AG08395 (cell line): ENCODE results near the gene ST6GALNAC2.
"Not testable (repeated sequence)": the region's sequence is repeated elsewhere in the genome, so short reads cannot be mapped to it uniquely, and the experiment has no call there.

Experiments
- DNase-seq: peaks from one replicate; pipeline ENCODE4 v3.0.0; 2012; ENCODE audit warnings: mixed read lengths, low spot score

ST6GALNAC2 gene

DNA sequence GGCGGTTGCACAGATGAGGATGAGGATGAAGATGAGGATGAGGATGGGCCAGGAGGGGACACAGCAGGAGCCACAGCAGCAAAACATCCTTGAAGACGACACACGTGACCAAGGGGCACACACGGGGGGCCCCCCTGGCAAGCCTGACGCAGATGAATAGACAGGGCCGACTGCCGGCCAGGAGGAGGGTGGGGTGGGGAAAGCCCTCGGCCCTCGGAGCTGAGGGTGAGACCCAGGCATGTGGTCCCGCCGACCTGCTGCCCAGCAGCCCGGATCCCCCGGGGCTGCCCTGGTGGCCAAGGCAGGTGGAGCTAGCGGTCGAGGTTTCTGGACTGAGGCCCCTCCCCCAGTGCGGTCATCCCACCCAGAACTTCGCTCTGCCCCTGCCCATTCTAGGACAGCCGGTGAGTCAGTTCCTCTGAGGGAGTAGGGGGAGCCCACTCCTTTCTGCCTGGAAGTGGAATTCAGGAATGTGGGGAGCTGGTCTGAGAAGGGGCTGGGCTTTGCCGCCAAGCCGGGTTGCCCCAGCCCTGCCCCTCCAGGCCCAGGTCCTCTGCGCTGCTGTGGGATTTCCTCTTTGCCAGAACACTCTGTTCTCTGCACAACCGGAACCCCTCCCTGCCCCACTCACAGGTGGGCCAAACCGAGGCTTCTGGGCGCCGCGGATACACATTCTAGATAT is 58.1 kb downstream of the ST6GALNAC2 start:
- DNase-seq, result no peak

GRCh38 chr17:76527016-76527415 is 58.6 kb downstream of the ST6GALNAC2 start:
- not testable (repeated sequence) for DNase-seq

DNA sequence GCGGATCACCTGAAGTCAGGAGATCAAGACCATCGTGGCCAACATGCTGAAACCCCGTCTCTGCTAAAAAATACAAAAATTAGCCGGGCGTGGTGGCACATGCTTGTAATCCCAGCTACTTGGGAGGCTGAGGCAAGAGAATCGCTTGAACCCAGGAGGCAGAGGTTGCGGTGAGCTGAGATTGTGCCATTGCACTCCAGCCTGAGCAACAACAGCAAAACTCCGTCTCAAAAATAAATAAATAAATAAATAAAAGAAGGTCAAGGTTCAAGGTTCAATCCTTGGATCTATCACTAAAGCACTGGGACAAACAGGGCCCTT is 60.2 kb downstream of the ST6GALNAC2 start:
- not testable (repeated sequence) for DNase-seq

DNA sequence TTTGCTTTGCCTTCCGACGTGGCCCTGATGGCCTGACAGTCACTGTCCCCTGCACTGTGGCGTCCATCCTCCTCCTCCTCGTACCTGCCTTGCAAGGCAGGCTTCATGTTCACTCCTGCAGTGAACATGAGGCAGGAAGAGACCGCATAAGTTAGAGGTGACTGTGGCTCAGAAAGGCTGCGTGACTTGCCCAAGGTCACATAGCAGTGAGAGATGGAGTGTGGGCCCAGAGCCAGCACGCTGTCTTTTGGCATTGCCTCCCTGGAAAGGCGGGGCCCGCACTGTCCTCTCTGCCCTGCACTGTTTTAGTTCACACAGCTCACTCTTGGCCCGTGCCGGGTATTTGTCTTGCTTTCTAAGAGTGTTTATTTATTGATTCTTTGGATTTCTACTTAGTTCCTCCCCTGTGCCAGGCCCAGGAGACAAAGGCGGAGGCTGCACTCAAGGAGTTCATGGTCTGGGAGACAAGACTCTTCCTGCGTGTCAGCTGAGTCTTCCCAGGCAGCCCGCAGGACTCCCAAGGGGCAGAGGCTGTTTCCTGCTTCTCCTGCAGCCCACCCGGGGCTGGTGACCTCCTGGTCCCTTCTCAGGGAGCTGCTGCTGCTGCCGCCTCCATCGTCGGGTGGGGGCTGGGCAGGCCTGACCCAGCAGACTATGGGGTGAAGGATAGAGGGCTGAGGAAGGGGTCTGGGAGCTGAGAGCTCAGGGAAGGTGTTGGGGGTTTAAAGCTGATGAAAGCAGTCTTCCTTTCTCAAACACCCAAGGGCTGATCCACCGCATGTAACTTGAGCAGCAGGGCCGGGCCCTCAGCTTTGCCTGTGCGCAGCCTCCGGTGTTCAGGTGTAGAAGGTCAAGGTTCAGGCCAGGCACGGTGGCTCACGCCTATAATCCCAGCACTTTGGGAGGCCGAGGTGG is 60.8 kb downstream of the ST6GALNAC2 start:
- no peak for DNase-seq

DNA sequence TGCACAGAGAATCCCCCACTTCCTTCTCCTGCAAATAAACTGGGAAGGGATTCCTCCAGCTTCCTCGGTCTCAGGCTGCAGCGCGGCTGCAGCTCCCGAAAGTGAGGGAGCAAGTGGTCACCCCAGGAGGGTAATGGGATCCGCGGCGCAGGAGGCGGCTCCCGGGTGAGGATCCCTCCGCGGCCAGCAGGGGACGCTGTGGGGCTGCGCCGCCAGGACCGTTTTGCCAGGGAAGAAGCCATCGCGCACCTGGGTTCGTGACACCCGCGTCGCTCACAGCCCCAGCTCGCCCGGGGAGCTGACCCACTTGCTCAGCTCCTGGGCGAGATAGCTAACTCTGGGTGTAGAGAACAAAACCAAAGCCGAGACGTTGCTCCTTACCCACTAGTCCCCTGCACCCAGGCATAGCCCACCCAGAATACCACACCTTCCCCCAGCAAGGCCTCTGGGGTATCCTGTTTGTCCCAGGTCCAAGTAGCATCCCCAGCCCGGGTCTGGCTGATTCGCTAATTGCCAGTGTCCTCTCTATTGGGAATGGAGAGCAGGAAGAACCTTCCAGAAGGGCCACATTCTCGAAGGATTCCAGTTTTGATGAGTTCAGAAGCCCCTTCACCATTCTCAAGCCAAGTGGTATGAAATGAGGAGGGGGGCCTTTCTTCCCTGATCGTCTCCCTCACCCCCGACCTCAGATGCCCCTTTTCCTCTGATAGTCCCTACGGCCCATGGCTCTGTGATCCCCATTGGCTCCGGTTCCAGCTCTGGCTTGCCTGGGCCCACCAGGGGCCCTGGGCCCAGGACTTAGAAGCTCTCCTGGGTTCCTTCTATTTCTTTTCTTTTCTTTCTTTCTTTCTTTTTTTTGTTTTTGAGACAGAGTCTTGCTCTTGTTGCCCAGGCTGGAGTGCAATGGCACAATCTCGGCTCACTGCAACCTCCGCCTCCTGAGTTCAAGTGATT is 62.3 kb downstream of the ST6GALNAC2 start:
- peak; percentile 79 for DNase-seq

GRCh38 chr17:76521683-76522082 is 64.0 kb downstream of the ST6GALNAC2 start:
- DNase-seq, result not testable (repeated sequence)

GRCh38 chr17:76521262-76521661 is 64.4 kb downstream of the ST6GALNAC2 start:
- no peak for DNase-seq

- DNase-seq, result no peak
These were observed 66.4 kb downstream of the ST6GALNAC2 start for GRCh38 chr17:76519048-76519966.

DNA sequence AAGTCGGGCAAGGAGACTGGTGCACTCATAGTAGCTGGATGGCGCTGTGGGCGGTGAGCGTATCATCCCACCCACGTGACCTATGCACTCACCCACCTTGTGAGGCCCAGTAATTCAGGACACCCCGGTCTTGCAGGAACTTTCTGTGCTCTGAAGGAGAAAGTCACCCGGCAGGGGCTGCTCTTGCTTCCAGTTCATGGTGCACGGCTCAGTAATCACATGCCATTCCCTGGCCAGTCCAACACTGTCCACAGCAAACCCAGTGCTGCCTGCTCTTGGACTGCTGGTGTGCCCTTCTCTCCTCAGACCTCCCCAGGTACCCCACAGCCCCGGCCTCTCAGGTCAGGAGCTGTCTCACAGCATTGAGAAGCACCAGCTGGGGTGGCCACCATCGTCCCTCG is 68.0 kb downstream of the ST6GALNAC2 start:
- no peak for DNase-seq
